HG03342 (cell line): ENCODE results near the gene TMEM255B.
"Not testable (repeated sequence)": the region's sequence is repeated elsewhere in the genome, so short reads cannot be mapped to it uniquely, and the experiment has no call there.

ENCODE experiments used
- ATAC-seq: cut with Tn5 transposase; IDR thresholded peaks from one replicate; pipeline ENCODE4 v1.9.1; 2021; ENCODE audit warnings: mild to moderate bottlenecking, moderate library complexity; ENCODE audit not compliant: unreplicated experiment

The TMEM255B gene

GRCh38 chr13:113748101-113748861 is 10.7 kb upstream of the TMEM255B start:
- ATAC-seq: no peak

- ATAC-seq: no peak
These were observed 10.1 kb upstream of the TMEM255B start for GRCh38 chr13:113748862-113749451.

- no peak for ATAC-seq
These were observed 9.5 kb upstream of the TMEM255B start for GRCh38 chr13:113749507-113749906.

GRCh38 chr13:113749967-113750366 is 9.1 kb upstream of the TMEM255B start:
- no peak for ATAC-seq

GRCh38 chr13:113750554-113751399 is 8.2 kb upstream of the TMEM255B start:
- no peak for ATAC-seq

GRCh38 chr13:113751491-113751890 is 7.5 kb upstream of the TMEM255B start:
- ATAC-seq: no peak

- not testable (repeated sequence) for ATAC-seq
These were observed 6.6 kb upstream of the TMEM255B start for GRCh38 chr13:113752211-113752986.

- ATAC-seq: no peak
These were observed 5.9 kb upstream of the TMEM255B start for GRCh38 chr13:113753171-113753570.

GRCh38 chr13:113754242-113754641 is 4.8 kb upstream of the TMEM255B start:
- ATAC-seq: no peak

- ATAC-seq: no peak
These were observed 4.3 kb upstream of the TMEM255B start for GRCh38 chr13:113754691-113755090.

GRCh38 chr13:113756441-113757097 is 2.5 kb upstream of the TMEM255B start:
- no peak for ATAC-seq

- no peak for ATAC-seq
These were observed 605 bp downstream of the TMEM255B start for GRCh38 chr13:113759525-113760137.

GRCh38 chr13:113761136-113761535 is 2.1 kb downstream of the TMEM255B start:
- ATAC-seq: no peak

GRCh38 chr13:113762075-113762474 is 3.0 kb downstream of the TMEM255B start:
- ATAC-seq: no peak

GRCh38 chr13:113762538-113762937 is 3.5 kb downstream of the TMEM255B start:
- ATAC-seq: no peak

GRCh38 chr13:113763254-113763653 is 4.2 kb downstream of the TMEM255B start:
- ATAC-seq: no peak

GRCh38 chr13:113763961-113764792 is 5.2 kb downstream of the TMEM255B start:
- ATAC-seq: no peak

- no peak for ATAC-seq
These were observed 6.0 kb downstream of the TMEM255B start for GRCh38 chr13:113764793-113765563.
